HepG2 (cell line): ENCODE data around the gene ATP13A2. TPM values are rescaled to one million over a fixed set of nuclear protein-coding genes. Genes with fewer than 3 reads are reported as not detected.

ENCODE experiments used
- ATAC-seq: fragments of 200-7000 bp; cut with Tn5 transposase; 3 replicates; pipeline ENCODE4 v1.9.1; 2020; ENCODE audit warnings: mild to moderate bottlenecking, moderate library complexity
- BruUV-seq: library from RNA; stranded (reverse); fragments of 400-500 nt; replicated peaks from 2 replicates; lab custom pipeline; 2021; lab: Mats Ljungman, UMichigan
- CTCF ChIA-PET: fragments of 300-600 bp; formaldehyde crosslinking; extraction: SDS; loops from one replicate; lab custom pipeline; 2021; ENCODE audit warnings: low total read pairs, inconsistent platforms, low intra/inter-chr PET ratio; lab: Yijun Ruan, JAX
- POLR2A ChIA-PET: fragments of 350-600 bp; sonication (Branson Sonifier 250); formaldehyde crosslinking; loops from one replicate; lab custom pipeline; 2020; ENCODE audit warnings: antibody characterized with exemption, inconsistent platforms; lab: Yijun Ruan, JAX
- DNase-seq: peaks from one replicate; pipeline ENCODE4 v3.0.0-alpha.2; 2015; ENCODE audit warnings: low spot score
- FAIRE-seq: peaks from 3 replicates; lab custom pipeline; 2011; peaks lifted over from hg19 to GRCh38; lab: Jason Lieb, UNC
- H2AFZ ChIP-seq: one replicate; pipeline ENCODE4 v1.6.1; 2011; ENCODE audit warnings: low read length, inconsistent platforms
- H3K27ac ChIP-seq: fragments of 300-600 bp; 3 replicates; pipeline ENCODE4 v1.8.0; 2011; ENCODE audit warnings: mixed run types, mild to moderate bottlenecking, mixed read lengths, low read length, inconsistent platforms; ENCODE audit not compliant: insufficient read depth; ENCODE audit errors: extremely low read length
- H3K27me3 ChIP-seq, 2 experiments: fragments of 200-600 bp in 1 of 2; 2 replicates in 1 of 2; 3 replicates in 1 of 2; pipeline versions ENCODE4 v1.6.0 to v1.8.0; 2011; ENCODE audit warnings: low read length in 2 of 2, mild to moderate bottlenecking in 2 of 2, moderate library complexity in 2 of 2, inconsistent platforms in 1 of 2; ENCODE audit not compliant: insufficient read depth in 2 of 2, control insufficient read depth in 1 of 2
- H3K36me3 ChIP-seq, 2 experiments: fragments of 200-600 bp in 1 of 2; replicated peaks in 1 of 2; 2 replicates in 1 of 2; 3 replicates in 1 of 2; pipeline versions ENCODE4 v1.5.1 to v1.8.0; 2011; ENCODE audit warnings: low read length in 2 of 2, inconsistent platforms in 1 of 2; ENCODE audit not compliant: insufficient read depth in 2 of 2, control insufficient read depth in 1 of 2
- H3K4me1 ChIP-seq: 2 replicates; pipeline ENCODE4 v1.5.1; 2012; ENCODE audit warnings: low read length, inconsistent platforms; ENCODE audit not compliant: insufficient read depth
- H3K4me2 ChIP-seq: 2 replicates; pipeline ENCODE4 v1.6.0; 2011; ENCODE audit warnings: low read depth, low read length, inconsistent platforms
- H3K4me3 ChIP-seq, 3 experiments: fragments of 200-600 bp in 1 of 3; sonication (generic), shearing (Covaris generic) in 1 of 3; replicated peaks in 1 of 3; 2 replicates each; pipeline ENCODE4 v1.5.1; 2011 to 2016; ENCODE audit warnings: low read length in 3 of 3, inconsistent platforms in 2 of 3, low read depth in 2 of 3, mild to moderate bottlenecking in 2 of 3, control low read depth in 1 of 3, mixed read lengths in 1 of 3; ENCODE audit not compliant: insufficient read depth in 1 of 3
- H3K79me2 ChIP-seq: one replicate; pipeline ENCODE4 v1.6.1; 2011; ENCODE audit warnings: low read length, inconsistent platforms; ENCODE audit not compliant: insufficient read depth
- H3K9ac ChIP-seq: 2 replicates; pipeline ENCODE4 v1.6.0; 2011; ENCODE audit warnings: mild to moderate bottlenecking, low read depth, low read length, inconsistent platforms; ENCODE audit not compliant: insufficient read depth
- H3K9me3 ChIP-seq: 2 replicates; pipeline ENCODE4 v1.5.1; 2012; ENCODE audit warnings: mild to moderate bottlenecking, low read length
- H4K20me1 ChIP-seq: 2 replicates; pipeline ENCODE4 v1.6.0; 2011; ENCODE audit warnings: inconsistent platforms, mild to moderate bottlenecking, low read length, moderate library complexity; ENCODE audit not compliant: insufficient read depth
- AHR ChIP-seq: IDR thresholded peaks from 2 replicates; pipeline ENCODE4 v1.6.1; 2018; ENCODE audit warnings: missing genetic modification reagents, missing compliant biosample characterization
- EHMT2 ChIP-seq: fragments of 200-600 bp; sonication (generic); IDR thresholded peaks from 2 replicates; pipeline ENCODE4 v1.7.0; 2017; ENCODE audit warnings: antibody characterized with exemption, low read depth, low read length, borderline replicate concordance
- GMEB1 ChIP-seq: sonication (generic); formaldehyde crosslinking; IDR thresholded peaks from 2 replicates; pipeline ENCODE4 v1.5.1; 2020; ENCODE audit warnings: missing genetic modification reagents, mild to moderate bottlenecking, borderline replicate concordance
- PPARG ChIP-seq: conservative IDR thresholded peaks from 2 replicates; pipeline ENCODE4 v1.6.1; 2016; ENCODE audit warnings: missing biosample characterization, missing genetic modification reagents
- PRDM15 ChIP-seq: sonication (generic); formaldehyde crosslinking; IDR thresholded peaks from 2 replicates; pipeline ENCODE4 v1.4.0; 2020; ENCODE audit warnings: missing genetic modification reagents
- REPIN1 ChIP-seq: sonication (generic); formaldehyde crosslinking; IDR thresholded peaks from 2 replicates; pipeline ENCODE4 v1.8.0; 2022; ENCODE audit warnings: missing genetic modification reagents, low read depth, mild to moderate bottlenecking, borderline replicate concordance
- SAP130 ChIP-seq: IDR thresholded peaks from 2 replicates; pipeline ENCODE4 v1.6.1; 2016; ENCODE audit warnings: low read depth
- TAF1 ChIP-seq: sonication (generic); formaldehyde crosslinking; IDR thresholded peaks from 2 replicates; pipeline ENCODE4 v1.4.0; 2020; ENCODE audit warnings: missing genetic modification reagents
- TSC22D2 ChIP-seq: sonication (generic); formaldehyde crosslinking; IDR thresholded peaks from 2 replicates; pipeline ENCODE4 v1.5.1; 2020; ENCODE audit warnings: missing genetic modification reagents, mild to moderate bottlenecking, borderline replicate concordance
- ZNF121 ChIP-seq: sonication (generic); formaldehyde crosslinking; IDR thresholded peaks from 2 replicates; pipeline ENCODE4 v1.5.0; 2020; ENCODE audit warnings: mild to moderate bottlenecking, missing genetic modification reagents
- ZNF431 ChIP-seq: sonication (generic); formaldehyde crosslinking; IDR thresholded peaks from 2 replicates; pipeline ENCODE4 v1.9.0; 2022; ENCODE audit warnings: missing genetic modification reagents, low read depth, mild to moderate bottlenecking, borderline replicate concordance
- ZNF557 ChIP-seq: sonication (generic); formaldehyde crosslinking; IDR thresholded peaks from 2 replicates; pipeline ENCODE4 v1.4.0; 2020; ENCODE audit warnings: missing genetic modification reagents
- ZNF704 ChIP-seq: sonication (generic); formaldehyde crosslinking; IDR thresholded peaks from 2 replicates; pipeline ENCODE4 v1.8.1; 2023; ENCODE audit warnings: mild to moderate bottlenecking, inconsistent platforms, moderate library complexity, missing genetic modification reagents, borderline replicate concordance
- whole genome bisulfite sequencing: methylation state at CpG from one replicate; pipeline ENCODE4 v1.1.6; 2017; ENCODE audit warnings: low lambda C conversion rate; 5-methylcytosine and 5-hydroxymethylcytosine counted together
- in situ Hi-C: cut with HindIII; loops from 2 replicates; pipeline ENCODE4 v1.10.0; 2017; ENCODE audit warnings: low pct_unique_long_range_greater_than_20kb; ENCODE audit not compliant: extremely low pct_ligation_motif_present
- intact Hi-C: fragments of 100-400 bp; cut with micrococcal nuclease; formaldehyde crosslinking; loops from one replicate; pipeline ENCODE4 v1.10.0; 2022; ENCODE audit not compliant: unreplicated experiment
- polyA plus RNA-seq, 8 experiments: library from polyadenylated mRNA; depleted of rRNA in 3 of 8; stranded (reverse) in 7 of 8; unstranded in 1 of 8; fragments of >200 nt; fragmentation: Illumina TruSeq in 4 of 8; extraction: Trizol in 4 of 8; gene quantifications; 2 replicates each; pipeline versions ENCODE4 v1.2.1 to v1.2.3, GENCODE V29; 2011 to 2016; ENCODE audit warnings: low read depth in 4 of 8, missing spikeins in 1 of 8, mixed read lengths in 1 of 8; ENCODE audit not compliant: insufficient read depth in 1 of 8
- total RNA-seq, 5 experiments: library from RNA; depleted of rRNA; stranded (reverse); fragments of >200 nt; fragmentation: Illumina TruSeq; extraction: Trizol; gene quantifications; 2 replicates each; pipeline ENCODE4 v1.2.3, GENCODE V29; 2016; ENCODE audit warnings: low read depth in 1 of 5
- TF ChIP-seq, protein P1 (sequence below): sonication (generic); formaldehyde crosslinking; IDR thresholded peaks from 2 replicates; pipeline ENCODE4 v1.4.0; 2020; ENCODE audit warnings: missing genetic modification reagents

ATP13A2 gene
- total and polyA plus RNA-seq, 2 of the 13 experiments (the other 11 are each of a cell fraction or from before 2014, with no cell fraction given) = 13.2 to 16.2 TPM

DNA sequence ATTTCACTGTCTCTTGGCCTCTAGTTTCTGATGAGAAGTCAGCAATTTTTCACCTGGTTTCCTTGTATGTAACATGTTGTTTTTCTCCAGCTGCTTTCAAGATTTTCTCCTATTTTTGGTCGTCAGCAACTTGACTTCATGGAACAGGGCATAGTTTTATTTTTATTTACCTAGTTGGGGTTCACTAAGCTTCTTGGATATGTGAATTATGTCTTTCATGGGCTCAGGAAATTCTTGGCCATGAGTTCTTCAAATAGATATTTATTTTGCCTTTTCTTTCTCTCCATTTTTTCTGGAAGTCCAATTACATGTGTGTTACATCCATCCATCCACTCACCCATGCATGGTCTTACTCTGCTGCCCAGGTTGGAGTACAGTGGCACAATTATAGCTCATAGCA is 28.4 kb upstream of the ATP13A2 start (continued):
- TF ChIP-seq ZNF704 (CRISPR knock-in tag) (no peak), EHMT2 (no peak), SAP130 (CRISPR knock-in tag) (no peak), ZNF121 (no peak), REPIN1 (CRISPR knock-in tag) (no peak), AHR (no peak)
- TF ChIP-seq, protein P1, sequence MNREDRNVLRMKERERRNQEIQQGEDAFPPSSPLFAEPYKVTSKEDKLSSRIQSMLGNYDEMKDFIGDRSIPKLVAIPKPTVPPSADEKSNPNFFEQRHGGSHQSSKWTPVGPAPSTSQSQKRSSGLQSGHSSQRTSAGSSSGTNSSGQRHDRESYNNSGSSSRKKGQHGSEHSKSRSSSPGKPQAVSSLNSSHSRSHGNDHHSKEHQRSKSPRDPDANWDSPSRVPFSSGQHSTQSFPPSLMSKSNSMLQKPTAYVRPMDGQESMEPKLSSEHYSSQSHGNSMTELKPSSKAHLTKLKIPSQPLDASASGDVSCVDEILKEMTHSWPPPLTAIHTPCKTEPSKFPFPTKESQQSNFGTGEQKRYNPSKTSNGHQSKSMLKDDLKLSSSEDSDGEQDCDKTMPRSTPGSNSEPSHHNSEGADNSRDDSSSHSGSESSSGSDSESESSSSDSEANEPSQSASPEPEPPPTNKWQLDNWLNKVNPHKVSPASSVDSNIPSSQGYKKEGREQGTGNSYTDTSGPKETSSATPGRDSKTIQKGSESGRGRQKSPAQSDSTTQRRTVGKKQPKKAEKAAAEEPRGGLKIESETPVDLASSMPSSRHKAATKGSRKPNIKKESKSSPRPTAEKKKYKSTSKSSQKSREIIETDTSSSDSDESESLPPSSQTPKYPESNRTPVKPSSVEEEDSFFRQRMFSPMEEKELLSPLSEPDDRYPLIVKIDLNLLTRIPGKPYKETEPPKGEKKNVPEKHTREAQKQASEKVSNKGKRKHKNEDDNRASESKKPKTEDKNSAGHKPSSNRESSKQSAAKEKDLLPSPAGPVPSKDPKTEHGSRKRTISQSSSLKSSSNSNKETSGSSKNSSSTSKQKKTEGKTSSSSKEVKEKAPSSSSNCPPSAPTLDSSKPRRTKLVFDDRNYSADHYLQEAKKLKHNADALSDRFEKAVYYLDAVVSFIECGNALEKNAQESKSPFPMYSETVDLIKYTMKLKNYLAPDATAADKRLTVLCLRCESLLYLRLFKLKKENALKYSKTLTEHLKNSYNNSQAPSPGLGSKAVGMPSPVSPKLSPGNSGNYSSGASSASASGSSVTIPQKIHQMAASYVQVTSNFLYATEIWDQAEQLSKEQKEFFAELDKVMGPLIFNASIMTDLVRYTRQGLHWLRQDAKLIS = no peak

DNA sequence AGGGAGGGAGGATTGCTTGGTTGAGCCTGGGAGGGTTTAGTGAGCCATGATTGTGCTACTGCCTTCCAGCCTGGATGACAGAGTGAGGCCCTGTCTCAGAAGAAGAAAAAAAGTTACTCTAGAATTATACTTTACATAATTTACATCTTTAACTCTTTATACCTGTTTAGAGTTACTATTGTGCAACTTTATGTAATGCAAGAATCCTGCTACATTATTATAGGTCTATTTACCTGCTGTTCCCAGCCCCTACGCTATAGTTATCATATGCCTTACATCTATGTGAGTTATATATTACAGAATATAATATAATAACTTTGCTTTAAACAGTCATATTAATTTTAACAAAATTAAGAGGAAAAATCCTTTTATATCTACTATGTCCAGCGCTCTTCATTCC is 27.8 kb upstream of the ATP13A2 start:
- FAIRE-seq (no peak), DNase-seq (no peak), ATAC-seq (no peak)
- H4K20me1 ChIP-seq = no peaks in the 10 kb centered on the region
- no TSS peak for BruUV-seq
- intact Hi-C loops (no loop called here), in situ Hi-C loops (no loop called here)
- peaks cover 12 to 54% of the 10 kb centered on the region in 2 experiments for H3K36me3 ChIP-seq
- ChIA-PET CTCF (no interaction called here), POLR2A (no interaction called here)
- H3K4me1 ChIP-seq = no peaks in the 10 kb centered on the region
- H3K27me3 ChIP-seq = no peaks in the 10 kb centered on the region
- no peak overlapping the region for H3K27ac ChIP-seq
- H2AFZ ChIP-seq = no peak overlapping the region
- no peak overlapping the region for H3K4me2 ChIP-seq
- no peak overlapping the region for H3K4me3 ChIP-seq
- no peaks in the 10 kb centered on the region for H3K9me3 ChIP-seq
- H3K79me2 ChIP-seq = no peaks in the 10 kb centered on the region
- WGBS = 97% methylated on average over 2 of the region's 2 CpGs
- H3K9ac ChIP-seq = no peak overlapping the region
- TF ChIP-seq ZNF431 (CRISPR knock-in tag) (no peak), PPARG (no peak), TAF1 (CRISPR knock-in tag) (no peak), ZNF557 (CRISPR knock-in tag) (no peak), GMEB1 (CRISPR knock-in tag) (no peak), TSC22D2 (CRISPR knock-in tag) (no peak), PRDM15 (CRISPR knock-in tag) (no peak)
